CD4-positive, alpha-beta T cell treated with Interleukin-1 beta for 1 hour (primary cell): ENCODE data around the gene CCL15.
"Not testable (repeated sequence)": the region's sequence is repeated elsewhere in the genome, so short reads cannot be mapped to it uniquely, and the experiment has no call there.

ENCODE experiments used
- DNase-seq, 2 donors: peaks; one replicate each; pipeline ENCODE4 v3.0.0-alpha.2; 2020 to 2022

Gene CCL15, protein sequence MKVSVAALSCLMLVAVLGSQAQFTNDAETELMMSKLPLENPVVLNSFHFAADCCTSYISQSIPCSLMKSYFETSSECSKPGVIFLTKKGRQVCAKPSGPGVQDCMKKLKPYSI

GRCh38 chr17:36001110-36001771 is at the start of gene CCL15:
Gene CCL15 (minus strand): TSS chr17:36001553. CDS start chr17:36001492, 61 bp downstream.
- no peak for DNase-seq

DNA sequence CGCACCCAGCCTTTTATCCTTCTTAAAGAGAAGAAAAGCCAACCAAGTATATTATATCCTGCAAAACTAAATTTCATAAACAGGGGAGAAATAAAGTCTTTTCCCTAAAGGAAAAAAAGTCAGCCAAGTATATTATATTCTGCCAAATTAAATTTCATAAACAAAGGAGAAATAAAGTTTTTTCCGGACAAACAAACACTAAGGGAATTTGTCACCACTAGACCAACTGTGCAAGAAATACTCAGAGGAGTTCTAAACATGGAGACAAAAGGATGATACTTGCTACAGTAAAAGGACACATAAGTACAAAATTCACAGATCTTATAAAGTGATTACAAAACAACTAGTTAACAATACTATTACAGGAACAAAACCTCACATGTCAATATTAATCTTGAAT is 48.3 kb upstream of the CCL15 start:
- no peak for DNase-seq

GRCh38 chr17:36048066-36048465 is 46.7 kb upstream of the CCL15 start:
- no peak for DNase-seq

GRCh38 chr17:36036235-36036634 is 34.9 kb upstream of the CCL15 start:
- DNase-seq: peak in 1 of 2 donors; percentile 12

DNA sequence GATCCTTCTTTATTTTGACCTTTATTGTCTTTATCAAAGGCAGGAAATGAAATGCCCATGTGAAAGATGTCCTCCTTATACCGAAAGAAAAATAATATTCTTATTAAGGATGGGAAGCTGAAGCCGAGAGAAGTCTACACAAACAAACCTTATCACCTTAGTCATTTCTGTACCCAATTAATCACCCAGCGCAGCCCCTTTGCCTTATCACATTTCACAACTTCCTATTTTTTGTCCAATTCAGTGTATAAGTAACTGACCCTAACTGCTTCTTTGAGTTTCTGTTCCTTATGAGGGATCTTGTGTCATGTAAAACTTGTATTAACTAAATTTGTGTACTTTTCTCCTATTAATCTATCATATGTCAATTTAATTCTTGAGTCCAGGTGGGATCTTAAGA is 32.8 kb upstream of the CCL15 start:
- peak in 1 of 2 donors; percentile 6 for DNase-seq

DNA sequence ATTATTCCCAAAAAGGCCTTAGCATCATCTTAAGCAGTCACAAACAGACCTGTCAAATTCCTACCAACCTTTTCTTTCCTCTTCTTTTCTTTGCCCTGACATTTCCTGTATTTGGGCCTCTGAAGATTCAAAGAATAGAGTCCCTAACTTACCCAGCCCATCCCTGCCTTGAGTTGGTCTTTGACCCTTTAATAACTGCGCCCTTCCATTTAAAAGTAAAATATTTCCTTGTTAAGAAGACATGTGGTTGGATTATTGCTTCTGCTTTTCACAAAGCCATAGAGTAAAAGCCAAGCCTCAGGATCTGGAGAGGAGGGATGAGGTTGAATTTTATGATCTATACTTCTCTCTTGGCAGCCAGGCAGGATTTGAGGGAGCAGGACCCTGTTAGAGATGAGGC is 29.6 kb upstream of the CCL15 start:
- DNase-seq: no peak

DNA sequence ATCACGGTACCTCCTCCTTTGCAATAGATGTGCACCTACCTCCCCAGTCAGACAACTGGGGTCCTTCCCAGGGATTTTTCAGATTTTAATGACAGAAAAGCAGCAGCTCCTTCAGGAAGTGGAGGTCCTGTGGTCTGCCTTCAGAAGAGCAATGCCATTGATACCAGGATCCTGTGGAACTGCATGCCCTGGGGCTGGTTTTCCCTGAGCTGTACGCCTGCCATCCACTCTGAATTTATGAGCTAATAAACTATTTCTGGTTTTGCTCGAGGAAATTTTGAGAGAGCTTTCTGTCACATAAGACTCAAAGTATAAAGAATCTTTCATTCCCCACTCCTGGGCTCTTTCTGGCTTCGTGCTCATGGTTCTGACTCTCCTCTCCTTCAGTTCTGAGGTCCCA is 26.4 kb upstream of the CCL15 start:
- no peak for DNase-seq

GRCh38 chr17:36024106-36024869 is 22.9 kb upstream of the CCL15 start:
- DNase-seq: no peak

DNA sequence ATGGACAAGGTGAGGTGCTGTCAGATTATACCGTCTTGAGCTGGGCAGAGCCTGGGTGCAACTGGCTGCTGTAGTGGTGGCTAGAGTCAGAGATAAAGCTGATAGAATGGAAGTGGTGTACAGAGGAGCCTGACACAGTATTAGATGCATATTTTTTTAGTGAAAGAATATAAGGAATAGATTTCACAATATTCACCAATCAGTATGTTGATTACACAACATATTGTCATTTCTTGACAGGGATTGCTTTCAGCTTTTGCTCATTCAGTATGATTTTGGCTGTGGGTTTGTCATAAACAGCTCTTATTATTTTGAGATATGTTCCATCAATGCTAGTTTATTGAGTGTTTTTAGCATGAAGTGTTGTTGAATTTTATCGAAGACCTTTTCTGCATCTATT is 18.1 kb upstream of the CCL15 start:
- DNase-seq: no peak

DNA sequence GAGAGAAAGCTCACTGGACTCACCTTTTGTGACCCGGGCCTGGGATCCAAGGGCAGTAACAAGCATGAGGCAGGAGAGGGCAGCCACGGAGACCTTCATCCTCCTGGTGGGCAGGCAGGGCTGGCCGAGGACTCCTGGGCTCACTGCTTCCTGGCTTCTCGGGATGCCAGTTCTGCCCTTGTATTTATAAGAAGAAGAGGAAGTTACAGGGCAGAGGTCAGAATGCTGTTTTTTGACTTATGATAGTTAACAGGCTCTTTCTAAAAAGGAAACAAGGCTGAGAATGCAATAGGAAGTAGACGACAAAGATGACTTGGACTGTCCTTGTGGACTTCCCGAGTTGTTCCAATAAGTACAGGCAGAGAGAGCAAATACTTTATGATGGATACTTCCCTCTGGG is 16.4 kb upstream of the CCL15 start, which contains the start of gene CCL23:
CCL23 (minus strand) TSS at position 174 of the 400 bp plus-strand sequence; CDS start at position 99, 75 bp downstream.
- peak in 1 of 2 donors; percentile 15 for DNase-seq

- DNase-seq: no peak
These were observed 15.2 kb upstream of the CCL15 start for GRCh38 chr17:36016555-36016954.

DNA sequence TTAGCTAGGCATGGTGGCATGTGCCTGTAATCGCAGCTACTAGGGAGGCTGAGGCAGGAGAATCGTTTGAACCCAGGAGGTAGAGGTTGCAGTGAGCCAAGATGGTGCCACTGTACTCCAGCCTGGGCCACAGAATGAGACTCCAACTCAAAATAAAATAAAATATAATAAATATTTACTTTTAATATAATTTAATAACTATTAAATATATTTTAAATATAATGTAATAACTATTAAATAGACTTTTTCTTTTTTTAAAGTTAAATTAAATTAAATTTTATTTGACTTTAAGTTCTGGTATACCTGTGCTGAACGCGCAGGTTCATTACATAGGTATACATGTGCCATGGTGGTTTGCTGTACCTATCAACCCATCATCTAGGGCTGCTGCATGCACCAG is 14.5 kb upstream of the CCL15 start:
- DNase-seq: not testable (repeated sequence)

GRCh38 chr17:36014946-36015345 is 13.6 kb upstream of the CCL15 start:
- no peak for DNase-seq

GRCh38 chr17:36011201-36011600 is 9.8 kb upstream of the CCL15 start:
- DNase-seq: no peak

DNA sequence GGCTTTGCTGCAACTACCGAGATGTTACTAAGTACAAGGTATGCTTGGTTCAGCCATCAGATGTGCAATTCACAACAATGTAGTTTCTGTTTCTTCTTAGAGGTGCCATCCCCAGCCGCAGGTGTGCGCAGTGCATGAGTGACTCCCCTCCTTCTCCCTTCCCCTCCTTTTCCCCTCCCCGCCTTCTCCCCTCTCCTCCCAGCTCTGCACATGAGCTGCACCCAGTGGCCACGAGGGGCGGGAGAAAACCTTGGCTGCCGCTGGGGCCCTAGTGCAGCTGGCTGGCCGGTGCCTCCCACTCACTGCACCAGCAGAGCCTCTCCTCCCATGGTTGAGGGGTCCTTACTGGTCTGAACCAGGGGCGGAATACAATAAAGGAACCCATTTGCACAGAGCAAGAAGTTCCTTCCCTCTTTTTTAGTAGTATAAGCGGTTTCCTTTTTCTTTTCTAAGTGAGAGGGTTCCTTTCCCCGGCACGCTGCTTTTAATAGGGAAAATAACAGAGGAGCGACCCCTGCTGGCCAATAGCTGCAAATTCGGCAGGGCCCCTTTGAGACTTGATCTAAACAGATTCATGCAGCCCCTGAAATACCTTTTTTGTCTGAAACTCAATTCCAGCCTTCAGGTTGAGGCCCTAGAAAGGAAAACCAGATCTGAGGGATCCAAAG is 7.8 kb upstream of the CCL15 start:
- peak in 1 of 2 donors; percentile 1 for DNase-seq

GRCh38 chr17:36004594-36005108 is 3.3 kb upstream of the CCL15 start:
- DNase-seq: no peak

DNA sequence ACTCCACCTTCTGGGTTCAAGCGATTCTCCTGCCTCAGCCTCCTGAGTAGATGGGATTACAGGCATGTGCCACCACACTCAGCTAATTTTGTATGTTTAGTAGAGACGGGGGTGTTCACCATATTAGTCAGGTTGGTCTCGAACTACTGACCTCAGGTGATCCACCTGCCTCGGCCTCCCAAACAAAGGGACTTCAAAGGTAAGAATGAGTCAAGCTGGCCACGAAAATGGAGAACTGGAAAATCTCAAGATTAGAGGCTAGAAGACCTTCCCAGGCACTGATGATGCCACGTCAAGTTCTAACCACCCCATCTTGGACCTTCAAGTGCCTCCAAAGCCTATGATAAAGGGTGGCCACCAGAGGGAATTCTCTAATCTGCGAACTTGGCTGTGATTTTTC is 1.3 kb upstream of the CCL15 start:
- DNase-seq: no peak

- no peak for DNase-seq
These were observed 680 bp upstream of the CCL15 start for GRCh38 chr17:36001862-36002603.

DNA sequence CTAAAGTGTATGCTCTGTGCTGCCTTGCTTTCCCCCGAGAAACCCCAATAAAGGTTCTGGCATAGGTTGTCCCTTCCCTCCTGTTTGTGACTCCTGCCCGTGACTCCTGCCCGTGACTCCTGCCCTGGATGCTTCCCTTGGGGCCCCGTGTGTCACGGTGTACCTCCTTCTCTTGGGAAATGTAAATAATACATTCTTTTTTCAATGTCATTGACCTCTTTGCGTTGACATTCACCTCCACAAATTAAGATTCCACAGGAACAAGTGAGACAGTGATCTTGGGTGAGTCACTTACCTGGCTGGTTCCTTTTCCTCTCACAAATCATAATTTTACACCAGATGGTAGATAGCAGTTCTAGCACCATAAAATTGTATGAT is 632 bp downstream of the CCL15 start:
- DNase-seq: no peak

- DNase-seq: no peak
These were observed 2.6 kb downstream of the CCL15 start for GRCh38 chr17:35998756-35999155.

GRCh38 chr17:35998018-35998545 is 3.3 kb downstream of the CCL15 start:
- DNase-seq: no peak

GRCh38 chr17:35995346-35995745 is 6.0 kb downstream of the CCL15 start:
- DNase-seq: not testable (repeated sequence)
